ENCODE measurements around the gene SIGLEC5. TPM values are rescaled to one million over a fixed set of nuclear protein-coding genes. Genes with fewer than 3 reads are reported as not detected.

SIGLEC5 gene, protein sequence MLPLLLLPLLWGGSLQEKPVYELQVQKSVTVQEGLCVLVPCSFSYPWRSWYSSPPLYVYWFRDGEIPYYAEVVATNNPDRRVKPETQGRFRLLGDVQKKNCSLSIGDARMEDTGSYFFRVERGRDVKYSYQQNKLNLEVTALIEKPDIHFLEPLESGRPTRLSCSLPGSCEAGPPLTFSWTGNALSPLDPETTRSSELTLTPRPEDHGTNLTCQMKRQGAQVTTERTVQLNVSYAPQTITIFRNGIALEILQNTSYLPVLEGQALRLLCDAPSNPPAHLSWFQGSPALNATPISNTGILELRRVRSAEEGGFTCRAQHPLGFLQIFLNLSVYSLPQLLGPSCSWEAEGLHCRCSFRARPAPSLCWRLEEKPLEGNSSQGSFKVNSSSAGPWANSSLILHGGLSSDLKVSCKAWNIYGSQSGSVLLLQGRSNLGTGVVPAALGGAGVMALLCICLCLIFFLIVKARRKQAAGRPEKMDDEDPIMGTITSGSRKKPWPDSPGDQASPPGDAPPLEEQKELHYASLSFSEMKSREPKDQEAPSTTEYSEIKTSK
- not detected in 2 replicates for polyA plus RNA-seq

DNA sequence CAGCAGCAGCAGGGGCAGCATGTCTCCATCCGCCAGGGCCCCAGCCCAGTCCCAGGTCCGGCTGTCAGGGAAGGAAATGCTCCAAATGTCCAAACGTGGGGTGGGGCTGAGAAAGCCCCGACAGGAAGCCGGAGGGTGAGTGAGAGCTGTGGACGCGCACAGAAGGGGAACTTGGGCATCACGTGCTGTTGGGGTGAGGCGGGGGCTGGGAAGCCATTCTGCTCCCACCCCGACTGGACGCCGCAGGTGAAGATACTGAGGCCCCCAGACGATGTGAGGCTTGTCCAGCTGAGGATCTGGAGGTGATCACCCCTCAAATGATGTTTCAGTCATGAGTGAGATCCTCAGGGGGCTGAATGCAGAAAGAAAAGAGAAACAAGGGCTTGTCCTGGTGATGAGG lies at the start of gene SIGLEC5:
SIGLEC5 (minus strand) TSS at position 87 of the 400 bp plus-strand sequence; CDS start at position 21, 66 bp downstream.

DNA sequence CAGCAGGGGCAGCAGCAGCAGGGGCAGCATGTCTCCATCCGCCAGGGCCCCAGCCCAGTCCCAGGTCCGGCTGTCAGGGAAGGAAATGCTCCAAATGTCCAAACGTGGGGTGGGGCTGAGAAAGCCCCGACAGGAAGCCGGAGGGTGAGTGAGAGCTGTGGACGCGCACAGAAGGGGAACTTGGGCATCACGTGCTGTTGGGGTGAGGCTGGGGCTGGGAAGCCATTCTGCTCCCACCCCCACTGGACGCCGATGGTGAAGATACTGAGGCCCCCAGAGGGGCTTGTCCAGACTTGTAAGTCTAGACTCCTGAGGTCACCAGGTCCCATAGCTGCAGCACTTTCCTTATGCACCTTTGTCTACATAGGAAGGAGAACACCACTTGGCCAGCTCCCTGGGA lies 16.5 kb upstream of the SIGLEC5 start, which contains the start of gene SIGLEC14:
SIGLEC14 (minus strand) TSS at position 96 of the 400 bp plus-strand sequence; CDS start at position 30, 66 bp downstream.

DNA sequence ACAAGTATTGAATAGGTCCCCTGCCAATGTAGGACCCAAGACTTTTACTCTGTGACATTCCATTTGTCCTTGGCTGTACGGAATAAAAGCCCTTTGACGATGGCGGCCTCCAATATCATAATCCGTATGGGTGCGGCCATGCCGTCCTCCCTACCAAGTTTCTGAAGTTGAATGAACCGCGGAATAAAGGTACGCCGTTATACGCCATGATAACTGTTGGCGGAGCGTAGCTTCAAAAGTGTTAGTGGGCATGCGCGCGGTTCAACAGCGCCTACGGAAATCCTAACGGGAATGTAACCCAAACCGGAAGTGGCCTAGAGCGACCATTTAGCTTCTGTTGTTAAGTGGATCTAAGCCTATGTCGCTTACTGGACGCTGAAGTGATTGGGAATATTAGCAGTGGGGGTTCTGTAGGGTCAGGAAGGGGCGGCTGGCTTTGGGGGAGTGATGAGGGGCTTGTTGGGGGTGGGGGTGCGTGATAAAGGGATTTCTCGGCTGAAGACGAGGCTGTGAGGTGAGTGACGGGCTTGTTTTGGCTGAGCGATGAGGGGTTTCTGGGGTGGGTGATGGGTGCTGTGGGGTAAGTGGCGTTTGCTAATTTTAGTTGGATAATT lies 59.1 kb downstream of the SIGLEC5 start, which contains the start of gene ZNF175:
ZNF175 (plus strand) TSS at position 322 of the 614 bp plus-strand sequence. CDS start 2,047 bp downstream, outside the sequence.

Other genes with a start within 250 kb of the SIGLEC5 start
- not detected in 2 replicates for gene LIM2, start 242.4 kb downstream of the SIGLEC5 start, polyA plus RNA-seq
- gene C19orf84, start 239.8 kb downstream of the SIGLEC5 start, polyA plus RNA-seq: not detected in 2 replicates
- gene SIGLEC10, start 212.8 kb downstream of the SIGLEC5 start, polyA plus RNA-seq: not detected in 2 replicates
- gene SIGLEC8, start 171.9 kb downstream of the SIGLEC5 start, polyA plus RNA-seq: not detected in 2 replicates
- not detected in 2 replicates for gene CEACAM18, start 151.9 kb downstream of the SIGLEC5 start, polyA plus RNA-seq
- gene SIGLEC12, start 128.6 kb downstream of the SIGLEC5 start, polyA plus RNA-seq: not detected in 2 replicates
- not detected in 2 replicates for gene SIGLEC6, start 98.7 kb downstream of the SIGLEC5 start, polyA plus RNA-seq
- 1.7 and 3.9 TPM in 2 replicates for gene ZNF175, start 59.1 kb downstream of the SIGLEC5 start, polyA plus RNA-seq
- not detected in 2 replicates for gene SIGLEC14, start 16.4 kb upstream of the SIGLEC5 start, polyA plus RNA-seq
- gene SPACA6, start 62.9 kb upstream of the SIGLEC5 start, polyA plus RNA-seq: 2.6 and 5.4 TPM in 2 replicates
- gene HAS1, start 93.6 kb upstream of the SIGLEC5 start, polyA plus RNA-seq: 0.56 TPM in 1 of 2 replicates, not detected in the other
- gene FPR1, start 121.5 kb upstream of the SIGLEC5 start, polyA plus RNA-seq: not detected in 2 replicates
- not detected in 2 replicates for gene FPR2, start 130.8 kb upstream of the SIGLEC5 start, polyA plus RNA-seq
- not detected in 2 replicates for gene FPR3, start 164.8 kb upstream of the SIGLEC5 start, polyA plus RNA-seq

Data from Purkinje cell (primary cell).